B cell (primary cell): ENCODE data around the gene NMUR1. TPM values are rescaled to one million over a fixed set of nuclear protein-coding genes. Genes with fewer than 3 reads are reported as not detected.

Experiments
- ATAC-seq: fragments of 200-7000 bp; cut with Tn5 transposase; one replicate; pipeline ENCODE4 v1.10.0; 2021; ENCODE audit warnings: low read depth, mild to moderate bottlenecking, moderate number of reproducible peaks, moderate library complexity
- CTCF ChIA-PET: fragments of 350-600 bp; sonication (Branson Sonifier 250); formaldehyde crosslinking; loops from one replicate; lab custom pipeline; 2021; ENCODE audit warnings: antibody characterized with exemption, inconsistent platforms; lab: Charles Lee
- POLR2A ChIA-PET: fragments of 350-600 bp; sonication (Branson Sonifier 250); formaldehyde crosslinking; loops from one replicate; lab custom pipeline; 2021; ENCODE audit warnings: antibody characterized with exemption; lab: Charles Lee
- DNase-seq: peaks from one replicate; pipeline ENCODE4 v3.0.0; 2013
- H2AFZ ChIP-seq: 2 replicates; pipeline ENCODE4 v1.6.1; 2012; ENCODE audit warnings: mild to moderate bottlenecking, low read depth, low read length; ENCODE audit not compliant: insufficient read depth, poor library complexity, severe bottlenecking
- H3K27ac ChIP-seq, 2 donors: 1 replicate in 1 of 2; 2 replicates in 1 of 2; pipeline ENCODE4 v1.5.1; 2012 to 2013; ENCODE audit warnings: low read length in 2 of 2, mild to moderate bottlenecking in 2 of 2, moderate library complexity in 1 of 2
- H3K27me3 ChIP-seq, 4 experiments: fragments of 200-600 bp in 1 of 4; sonication (generic) in 1 of 4; replicated peaks in 1 of 4; 1 replicate in 2 of 4; 2 replicates in 2 of 4; pipeline versions ENCODE4 v1.6.1 to v1.7.0; 2013 to 2016; ENCODE audit warnings: low read length in 3 of 4, mild to moderate bottlenecking in 2 of 4, mixed read lengths in 1 of 4, moderate library complexity in 1 of 4; ENCODE audit not compliant: insufficient read depth in 4 of 4, control insufficient read depth in 3 of 4; ENCODE audit errors: control extremely low read depth in 1 of 4
- H3K36me3 ChIP-seq, 2 experiments: replicated peaks in 1 of 2; 1 replicate in 1 of 2; 2 replicates in 1 of 2; pipeline versions ENCODE4 v1.6.1 to v1.7.1; 2013; ENCODE audit warnings: low read length in 1 of 2; ENCODE audit not compliant: insufficient read depth in 2 of 2, control insufficient read depth in 1 of 2; ENCODE audit errors: control extremely low read depth in 1 of 2, extremely low read depth in 1 of 2
- H3K4me1 ChIP-seq, 2 donors: fragments of 200-600 bp in 1 of 2; sonication (generic) in 1 of 2; 1 replicate in 1 of 2; 2 replicates in 1 of 2; pipeline versions ENCODE4 v1.5.1 to v1.6.1; 2013 to 2017; ENCODE audit warnings: low read length in 2 of 2; ENCODE audit not compliant: control insufficient read depth in 2 of 2, insufficient read depth in 2 of 2
- H3K4me2 ChIP-seq: replicated peaks from 2 replicates; pipeline ENCODE3; 2012; ENCODE audit warnings: mild to moderate bottlenecking, low read depth, low read length; ENCODE audit not compliant: poor library complexity, severe bottlenecking
- H3K4me3 ChIP-seq, 5 experiments: fragments of 200-600 bp in 1 of 5; sonication (generic) in 1 of 5; 1 replicate in 3 of 5; 2 replicates in 2 of 5; pipeline versions ENCODE4 v1.5.1 to v1.7.0; 2011 to 2016; ENCODE audit warnings: low read length in 4 of 5, mild to moderate bottlenecking in 4 of 5, low read depth in 2 of 5, control low read depth in 1 of 5, moderate library complexity in 1 of 5; ENCODE audit not compliant: insufficient read depth in 1 of 5; ENCODE audit errors: control extremely low read depth in 1 of 5, extremely low read depth in 1 of 5
- H3K79me2 ChIP-seq: fragments of 200-600 bp; sonication (generic); one replicate; pipeline ENCODE4 v1.6.0; 2016; ENCODE audit warnings: low read length; ENCODE audit not compliant: control insufficient read depth, insufficient read depth
- H3K9ac ChIP-seq: fragments of 200-600 bp; sonication (generic); 2 replicates; pipeline ENCODE4 v1.6.1; 2017; ENCODE audit warnings: mild to moderate bottlenecking, low read length, moderate library complexity
- H3K9me3 ChIP-seq, 3 donors: one replicate each; pipeline versions ENCODE4 v1.6.1 to v1.7.1; 2013; ENCODE audit warnings: low read length in 2 of 3; ENCODE audit not compliant: control insufficient read depth in 2 of 3, insufficient read depth in 1 of 3; ENCODE audit errors: control extremely low read depth in 1 of 3
- H4K20me1 ChIP-seq: 2 replicates; pipeline ENCODE4 v1.6.0; 2012; ENCODE audit warnings: mild to moderate bottlenecking, low read length; ENCODE audit not compliant: insufficient read depth, control insufficient read depth, poor library complexity, severe bottlenecking
- H3K27ac Mint-ChIP-seq: one replicate; pipeline ENCODE4 v1.8.0; 2021; ENCODE audit warnings: mixed read lengths
- H3K27me3 Mint-ChIP-seq: one replicate; pipeline ENCODE4 v1.8.0; 2021; ENCODE audit warnings: mixed read lengths
- H3K4me1 Mint-ChIP-seq: one replicate; pipeline ENCODE4 v1.8.0; 2021; ENCODE audit warnings: mixed read lengths
- H3K4me3 Mint-ChIP-seq: one replicate; pipeline ENCODE4 v1.8.0; 2021; ENCODE audit warnings: mixed read lengths
- H3K9me3 Mint-ChIP-seq: one replicate; pipeline ENCODE4 v1.8.0; 2022; ENCODE audit warnings: mixed read lengths; ENCODE audit not compliant: insufficient read depth
- CTCF ChIP-seq: fragments of 200-600 bp; IDR thresholded peaks from one replicate; pipeline ENCODE4 v1.8.0; 2022; ENCODE audit warnings: antibody characterized with exemption, mild to moderate bottlenecking
- EZH2 ChIP-seq: IDR thresholded peaks from 2 replicates; pipeline ENCODE4 v1.6.1; 2012; ENCODE audit warnings: borderline replicate concordance, low read depth, mild to moderate bottlenecking, moderate library complexity, low read length; ENCODE audit not compliant: insufficient read depth, poor library complexity, severe bottlenecking
- WGBS: methylation state at CpG from one replicate; pipeline ENCODE4 v1.1.5; 2013; ENCODE audit warnings: missing lambda C conversion rate; ENCODE audit not compliant: insufficient coverage; 5-methylcytosine and 5-hydroxymethylcytosine counted together
- intact Hi-C: fragments of 100-400 bp; cut with micrococcal nuclease; formaldehyde crosslinking; loops from one replicate; pipeline ENCODE4 v1.10.0; 2022
- polyA plus RNA-seq: library from polyadenylated mRNA; depleted of rRNA; stranded (reverse); fragments of >200 nt; gene quantifications from 2 replicates; pipeline ENCODE4 v1.2.3, GENCODE V29; 2012
- total RNA-seq, 2 donors: library from RNA; stranded (reverse); fragments of 120-200 nt in 1 of 2; gene quantifications; 1 replicate in 1 of 2; 2 replicates in 1 of 2; pipeline versions ENCODE4 v1.2.3 to v1.2.4, GENCODE V29; 2013 to 2022

NMUR1 gene
- total and polyA plus RNA-seq, 2 donors (not counting 1 experiment from before 2014, with no cell fraction given), result 0.09 to 0.10 TPM

- no peaks in the 10 kb centered on the region for H4K20me1 ChIP-seq
- H2AFZ ChIP-seq, result no peak overlapping the region
- no peak overlapping the region for H3K4me3 ChIP-seq
- Mint-ChIP-seq H3K9me3 (no peaks in the 10 kb centered on the region), H3K4me1 (peaks cover 8% of the 10 kb centered on the region), H3K4me3 (no peak overlapping the region), H3K27me3 (peaks cover 4% of the 10 kb centered on the region), H3K27ac (no peak overlapping the region)
- H3K4me2 ChIP-seq, result no peak overlapping the region
- ChIA-PET CTCF (interaction anchor here (1.5 kb wide), 1 partner anchor 36 kb away, joined by 4 read pairs; no protein-coding TSS in a partner anchor), POLR2A (no interaction called here)
- no peak overlapping the region for H3K27ac ChIP-seq
- intact Hi-C loops, result loop anchor here (10.0 kb wide), 1 partner anchor 155 kb away; no protein-coding TSS in a partner anchor
- WGBS, result 79% methylated on average over 4 of the region's 4 CpGs
- ATAC-seq (no peak), DNase-seq (no peak)
- H3K36me3 ChIP-seq, result no peaks in the 10 kb centered on the region
- H3K9me3 ChIP-seq, result peaks cover 0 to 7% (median 0%) of the 10 kb centered on the region in 3 donors
- no peaks in the 10 kb centered on the region for H3K79me2 ChIP-seq
- H3K27me3 ChIP-seq, result no peaks in the 10 kb centered on the region
- TF ChIP-seq EZH2 (no peak), CTCF (no peak)
- no peak overlapping the region for H3K9ac ChIP-seq
- peaks cover 1 to 11% of the 10 kb centered on the region in 2 donors for H3K4me1 ChIP-seq
Observed at GRCh38 chr2:231519975-231520555, 10.2 kb downstream of the NMUR1 start.

GRCh38 chr2:231518771-231519170, 11.5 kb downstream of the NMUR1 start:
- no peak overlapping the region for H3K4me2 ChIP-seq
- no peak for DNase-seq
- no peaks in the 10 kb centered on the region for H3K27me3 ChIP-seq
- ChIA-PET CTCF (interaction anchor here (0.7 to 3.0 kb wide), 5 partner anchors 37 to 1538 kb away, joined by 3 to 24 read pairs (median 4); no protein-coding TSS in a partner anchor), POLR2A (no interaction called here)
- H3K4me1 ChIP-seq, result peaks cover 7 to 12% of the 10 kb centered on the region in 2 donors
- Mint-ChIP-seq H3K27ac (no peak overlapping the region), H3K9me3 (no peaks in the 10 kb centered on the region), H3K4me3 (no peak overlapping the region), H3K27me3 (no peaks in the 10 kb centered on the region), H3K4me1 (peaks cover 13% of the 10 kb centered on the region)
- ATAC-seq, result no peak
- H3K9me3 ChIP-seq, result no peaks in the 10 kb centered on the region
- 95% methylated on average over 4 of the region's 5 CpGs for WGBS
- no peak overlapping the region for H2AFZ ChIP-seq
- H3K4me3 ChIP-seq, result no peak overlapping the region
- no peaks in the 10 kb centered on the region for H3K36me3 ChIP-seq
- H3K79me2 ChIP-seq, result no peaks in the 10 kb centered on the region
- no peak overlapping the region for H3K27ac ChIP-seq
- H3K9ac ChIP-seq, result no peak overlapping the region
- intact Hi-C loops, result loop anchor here (10.0 kb wide), 1 partner anchor 156 kb away; no protein-coding TSS in a partner anchor
- TF ChIP-seq CTCF (no peak), EZH2 (no peak)
- H4K20me1 ChIP-seq, result no peaks in the 10 kb centered on the region
